H1 (cell line): Measurements from ENCODE around the gene ZNF764.

Experiments
- CTCF ChIP-seq, 3 experiments: IDR thresholded peaks; 1 replicate in 2 of 3; 2 replicates in 1 of 3; pipeline versions ENCODE4 v1.5.1 to v1.6.1; 2011; ENCODE audit warnings: low read length in 3 of 3, mild to moderate bottlenecking in 3 of 3, inconsistent platforms in 2 of 3, low read depth in 1 of 3, moderate library complexity in 1 of 3; ENCODE audit not compliant: insufficient read depth in 1 of 3; ENCODE audit errors: control extremely low read depth in 1 of 3
- MAX ChIP-seq: IDR thresholded peaks from 2 replicates; pipeline ENCODE4 v1.6.1; 2012; ENCODE audit warnings: inconsistent platforms
- NRF1 ChIP-seq: IDR thresholded peaks from 2 replicates; pipeline ENCODE4 v1.6.1; 2011; ENCODE audit warnings: mild to moderate bottlenecking, low read depth, low read length, improper control_type of control experiment

GRCh38 chr16:30565526-30565925 is 7.4 kb upstream of the ZNF764 start:
- TF ChIP-seq CTCF (IDR thresholded peaks at IDR 0.05; ENCODE audit: control extremely low read depth in 1 of 3, insufficient read depth in 1 of 3, low read depth in 1 of 3, low read length in 3 of 3), result no peak
- TF ChIP-seq NRF1, result no peak
- TF ChIP-seq MAX, result no peak
